B cell (primary cell): ENCODE results near the gene ERBB4. TPM values are rescaled to one million over a fixed set of nuclear protein-coding genes. Genes with fewer than 3 reads are reported as not detected.
"Not testable (repeated sequence)": the region's sequence is repeated elsewhere in the genome, so short reads cannot be mapped to it uniquely, and the experiment has no call there.

Experiments used
- ATAC-seq: fragments of 200-7000 bp; cut with Tn5 transposase; one replicate; pipeline ENCODE4 v1.10.0; 2021; ENCODE audit warnings: low read depth, mild to moderate bottlenecking, moderate number of reproducible peaks, moderate library complexity
- CTCF ChIA-PET: fragments of 350-600 bp; sonication (Branson Sonifier 250); formaldehyde crosslinking; loops from one replicate; lab custom pipeline; 2021; ENCODE audit warnings: antibody characterized with exemption, inconsistent platforms; lab: Charles Lee
- POLR2A ChIA-PET: fragments of 350-600 bp; sonication (Branson Sonifier 250); formaldehyde crosslinking; loops from one replicate; lab custom pipeline; 2021; ENCODE audit warnings: antibody characterized with exemption; lab: Charles Lee
- DNase-seq: peaks from one replicate; pipeline ENCODE4 v3.0.0; 2013
- H2AFZ ChIP-seq: 2 replicates; pipeline ENCODE4 v1.6.1; 2012; ENCODE audit warnings: mild to moderate bottlenecking, low read depth, low read length; ENCODE audit not compliant: insufficient read depth, poor library complexity, severe bottlenecking
- H3K27ac ChIP-seq, 2 donors: 1 replicate in 1 of 2; 2 replicates in 1 of 2; pipeline ENCODE4 v1.5.1; 2012 to 2013; ENCODE audit warnings: low read length in 2 of 2, mild to moderate bottlenecking in 2 of 2, moderate library complexity in 1 of 2
- H3K27me3 ChIP-seq, 4 experiments: fragments of 200-600 bp in 1 of 4; sonication (generic) in 1 of 4; replicated peaks in 1 of 4; 1 replicate in 2 of 4; 2 replicates in 2 of 4; pipeline versions ENCODE4 v1.6.1 to v1.7.0; 2013 to 2016; ENCODE audit warnings: low read length in 3 of 4, mild to moderate bottlenecking in 2 of 4, mixed read lengths in 1 of 4, moderate library complexity in 1 of 4; ENCODE audit not compliant: insufficient read depth in 4 of 4, control insufficient read depth in 3 of 4; ENCODE audit errors: control extremely low read depth in 1 of 4
- H3K36me3 ChIP-seq, 2 experiments: replicated peaks in 1 of 2; 1 replicate in 1 of 2; 2 replicates in 1 of 2; pipeline versions ENCODE4 v1.6.1 to v1.7.1; 2013; ENCODE audit warnings: low read length in 1 of 2; ENCODE audit not compliant: insufficient read depth in 2 of 2, control insufficient read depth in 1 of 2; ENCODE audit errors: control extremely low read depth in 1 of 2, extremely low read depth in 1 of 2
- H3K4me1 ChIP-seq, 2 donors: fragments of 200-600 bp in 1 of 2; sonication (generic) in 1 of 2; 1 replicate in 1 of 2; 2 replicates in 1 of 2; pipeline versions ENCODE4 v1.5.1 to v1.6.1; 2013 to 2017; ENCODE audit warnings: low read length in 2 of 2; ENCODE audit not compliant: control insufficient read depth in 2 of 2, insufficient read depth in 2 of 2
- H3K4me2 ChIP-seq: replicated peaks from 2 replicates; pipeline ENCODE3; 2012; ENCODE audit warnings: mild to moderate bottlenecking, low read depth, low read length; ENCODE audit not compliant: poor library complexity, severe bottlenecking
- H3K4me3 ChIP-seq, 5 experiments: fragments of 200-600 bp in 1 of 5; sonication (generic) in 1 of 5; 1 replicate in 3 of 5; 2 replicates in 2 of 5; pipeline versions ENCODE4 v1.5.1 to v1.7.0; 2011 to 2016; ENCODE audit warnings: low read length in 4 of 5, mild to moderate bottlenecking in 4 of 5, low read depth in 2 of 5, control low read depth in 1 of 5, moderate library complexity in 1 of 5; ENCODE audit not compliant: insufficient read depth in 1 of 5; ENCODE audit errors: control extremely low read depth in 1 of 5, extremely low read depth in 1 of 5
- H3K79me2 ChIP-seq: fragments of 200-600 bp; sonication (generic); one replicate; pipeline ENCODE4 v1.6.0; 2016; ENCODE audit warnings: low read length; ENCODE audit not compliant: control insufficient read depth, insufficient read depth
- H3K9ac ChIP-seq: fragments of 200-600 bp; sonication (generic); 2 replicates; pipeline ENCODE4 v1.6.1; 2017; ENCODE audit warnings: mild to moderate bottlenecking, low read length, moderate library complexity
- H3K9me3 ChIP-seq, 3 donors: one replicate each; pipeline versions ENCODE4 v1.6.1 to v1.7.1; 2013; ENCODE audit warnings: low read length in 2 of 3; ENCODE audit not compliant: control insufficient read depth in 2 of 3, insufficient read depth in 1 of 3; ENCODE audit errors: control extremely low read depth in 1 of 3
- H4K20me1 ChIP-seq: 2 replicates; pipeline ENCODE4 v1.6.0; 2012; ENCODE audit warnings: mild to moderate bottlenecking, low read length; ENCODE audit not compliant: insufficient read depth, control insufficient read depth, poor library complexity, severe bottlenecking
- H3K27ac Mint-ChIP-seq: one replicate; pipeline ENCODE4 v1.8.0; 2021; ENCODE audit warnings: mixed read lengths
- H3K27me3 Mint-ChIP-seq: one replicate; pipeline ENCODE4 v1.8.0; 2021; ENCODE audit warnings: mixed read lengths
- H3K4me1 Mint-ChIP-seq: one replicate; pipeline ENCODE4 v1.8.0; 2021; ENCODE audit warnings: mixed read lengths
- H3K4me3 Mint-ChIP-seq: one replicate; pipeline ENCODE4 v1.8.0; 2021; ENCODE audit warnings: mixed read lengths
- H3K9me3 Mint-ChIP-seq: one replicate; pipeline ENCODE4 v1.8.0; 2022; ENCODE audit warnings: mixed read lengths; ENCODE audit not compliant: insufficient read depth
- EZH2 ChIP-seq: IDR thresholded peaks from 2 replicates; pipeline ENCODE4 v1.6.1; 2012; ENCODE audit warnings: borderline replicate concordance, low read depth, mild to moderate bottlenecking, moderate library complexity, low read length; ENCODE audit not compliant: insufficient read depth, poor library complexity, severe bottlenecking
- WGBS: methylation state at CpG from one replicate; pipeline ENCODE4 v1.1.5; 2013; ENCODE audit warnings: missing lambda C conversion rate; ENCODE audit not compliant: insufficient coverage; 5-methylcytosine and 5-hydroxymethylcytosine counted together
- intact Hi-C: fragments of 100-400 bp; cut with micrococcal nuclease; formaldehyde crosslinking; loops from one replicate; pipeline ENCODE4 v1.10.0; 2022
- polyA plus RNA-seq: library from polyadenylated mRNA; depleted of rRNA; stranded (reverse); fragments of >200 nt; gene quantifications from 2 replicates; pipeline ENCODE4 v1.2.3, GENCODE V29; 2012
- total RNA-seq, 2 donors: library from RNA; stranded (reverse); fragments of 120-200 nt in 1 of 2; gene quantifications; 1 replicate in 1 of 2; 2 replicates in 1 of 2; pipeline versions ENCODE4 v1.2.3 to v1.2.4, GENCODE V29; 2013 to 2022
- TF ChIP-seq, protein P1 (sequence below): fragments of 200-600 bp; IDR thresholded peaks from one replicate; pipeline ENCODE4 v1.8.0; 2022; ENCODE audit warnings: antibody characterized with exemption, mild to moderate bottlenecking

ERBB4 gene
- total and polyA plus RNA-seq, 2 donors (not counting 1 experiment from before 2014, with no cell fraction given) = not detected

DNA sequence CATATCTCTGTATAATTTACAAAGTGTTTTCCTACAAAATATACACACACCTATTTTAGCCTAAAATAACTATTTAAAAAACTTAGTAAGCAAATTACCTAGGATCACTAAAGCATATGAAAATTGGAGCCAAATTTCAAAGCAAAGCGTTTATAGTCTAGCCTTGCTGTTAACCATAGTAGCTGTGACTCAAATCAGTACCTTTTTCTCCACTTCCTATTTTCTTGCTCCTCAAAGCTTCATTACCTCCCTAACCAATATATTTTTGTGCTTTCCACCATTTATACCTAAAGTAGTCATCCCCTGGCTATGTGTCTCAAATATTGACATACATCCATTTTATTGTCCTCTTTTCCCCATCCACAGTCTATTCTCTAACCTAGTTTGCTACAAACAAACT is 73.1 kb downstream of the ERBB4 start:
- Histone ChIP-seq H3K36me3 (no peaks in the 10 kb centered on the region), H2AFZ (no peak overlapping the region), H4K20me1 (no peaks in the 10 kb centered on the region), H3K9me3 (no peaks in the 10 kb centered on the region), H3K4me3 (no peak overlapping the region), H3K9ac (no peak overlapping the region), H3K4me2 (no peak overlapping the region), H3K27me3 (no peaks in the 10 kb centered on the region), H3K27ac (no peak overlapping the region), H3K79me2 (no peaks in the 10 kb centered on the region), H3K4me1 (no peaks in the 10 kb centered on the region)
- H3K27ac Mint-ChIP-seq = no peak overlapping the region
- TF ChIP-seq EZH2 = no peak
- TF ChIP-seq, protein P1, sequence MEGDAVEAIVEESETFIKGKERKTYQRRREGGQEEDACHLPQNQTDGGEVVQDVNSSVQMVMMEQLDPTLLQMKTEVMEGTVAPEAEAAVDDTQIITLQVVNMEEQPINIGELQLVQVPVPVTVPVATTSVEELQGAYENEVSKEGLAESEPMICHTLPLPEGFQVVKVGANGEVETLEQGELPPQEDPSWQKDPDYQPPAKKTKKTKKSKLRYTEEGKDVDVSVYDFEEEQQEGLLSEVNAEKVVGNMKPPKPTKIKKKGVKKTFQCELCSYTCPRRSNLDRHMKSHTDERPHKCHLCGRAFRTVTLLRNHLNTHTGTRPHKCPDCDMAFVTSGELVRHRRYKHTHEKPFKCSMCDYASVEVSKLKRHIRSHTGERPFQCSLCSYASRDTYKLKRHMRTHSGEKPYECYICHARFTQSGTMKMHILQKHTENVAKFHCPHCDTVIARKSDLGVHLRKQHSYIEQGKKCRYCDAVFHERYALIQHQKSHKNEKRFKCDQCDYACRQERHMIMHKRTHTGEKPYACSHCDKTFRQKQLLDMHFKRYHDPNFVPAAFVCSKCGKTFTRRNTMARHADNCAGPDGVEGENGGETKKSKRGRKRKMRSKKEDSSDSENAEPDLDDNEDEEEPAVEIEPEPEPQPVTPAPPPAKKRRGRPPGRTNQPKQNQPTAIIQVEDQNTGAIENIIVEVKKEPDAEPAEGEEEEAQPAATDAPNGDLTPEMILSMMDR = no peak
- H3K27me3 Mint-ChIP-seq = no peaks in the 10 kb centered on the region
- no peak for ATAC-seq
- no peak overlapping the region for H3K4me3 Mint-ChIP-seq
- POLR2A ChIA-PET = no interaction called here
- intact Hi-C loops = no loop called here
- DNase-seq = no peak
- CTCF ChIA-PET = no interaction called here
- 50% methylated on average over 1 of the region's 1 CpG for WGBS
- H3K9me3 Mint-ChIP-seq = no peaks in the 10 kb centered on the region
- H3K4me1 Mint-ChIP-seq = no peaks in the 10 kb centered on the region

DNA sequence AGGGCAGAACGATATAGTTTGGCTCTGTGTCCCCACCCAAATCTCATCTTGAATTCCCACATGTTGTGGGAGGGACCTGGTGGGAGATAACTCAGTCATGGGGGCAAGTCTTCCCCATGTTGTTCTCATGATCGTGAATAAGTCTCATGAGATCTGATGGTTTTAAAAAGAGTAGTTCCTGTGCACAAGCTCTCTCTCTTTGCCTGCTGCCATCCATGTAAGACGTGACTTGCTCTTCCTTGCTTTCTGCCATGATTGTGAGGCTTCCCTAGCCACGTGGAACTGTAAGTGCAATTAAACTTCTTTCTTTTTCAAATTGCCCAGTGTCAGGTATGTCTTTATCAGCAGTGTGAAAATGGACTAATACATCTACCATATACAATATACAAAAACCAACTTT is 76.9 kb downstream of the ERBB4 start:
- H3K36me3 ChIP-seq, CTCF ChIA-PET, intact Hi-C loops, H3K27ac Mint-ChIP-seq, H3K4me2 ChIP-seq, H3K9me3 ChIP-seq, H3K9me3 Mint-ChIP-seq, H3K27ac ChIP-seq, H2AFZ ChIP-seq, H3K4me1 Mint-ChIP-seq, H3K4me3 ChIP-seq, H3K27me3 Mint-ChIP-seq, POLR2A ChIA-PET, H3K27me3 ChIP-seq, H3K79me2 ChIP-seq, H4K20me1 ChIP-seq, H3K9ac ChIP-seq, DNase-seq, ATAC-seq, H3K4me1 ChIP-seq, H3K4me3 Mint-ChIP-seq: not testable (repeated sequence)
- 83% methylated on average over 1 of the region's 4 CpGs for WGBS
